ENCODE results near the gene RPL37A. TPM values are rescaled to one million over a fixed set of nuclear protein-coding genes. Genes with fewer than 3 reads are reported as not detected.

The RPL37A gene
- total and polyA plus RNA-seq, 9 of the 15 experiments (the other 6 are each of a cell fraction or from before 2014, with no cell fraction given) = 1,938 to 3,349 (median 2,436) TPM

DNA sequence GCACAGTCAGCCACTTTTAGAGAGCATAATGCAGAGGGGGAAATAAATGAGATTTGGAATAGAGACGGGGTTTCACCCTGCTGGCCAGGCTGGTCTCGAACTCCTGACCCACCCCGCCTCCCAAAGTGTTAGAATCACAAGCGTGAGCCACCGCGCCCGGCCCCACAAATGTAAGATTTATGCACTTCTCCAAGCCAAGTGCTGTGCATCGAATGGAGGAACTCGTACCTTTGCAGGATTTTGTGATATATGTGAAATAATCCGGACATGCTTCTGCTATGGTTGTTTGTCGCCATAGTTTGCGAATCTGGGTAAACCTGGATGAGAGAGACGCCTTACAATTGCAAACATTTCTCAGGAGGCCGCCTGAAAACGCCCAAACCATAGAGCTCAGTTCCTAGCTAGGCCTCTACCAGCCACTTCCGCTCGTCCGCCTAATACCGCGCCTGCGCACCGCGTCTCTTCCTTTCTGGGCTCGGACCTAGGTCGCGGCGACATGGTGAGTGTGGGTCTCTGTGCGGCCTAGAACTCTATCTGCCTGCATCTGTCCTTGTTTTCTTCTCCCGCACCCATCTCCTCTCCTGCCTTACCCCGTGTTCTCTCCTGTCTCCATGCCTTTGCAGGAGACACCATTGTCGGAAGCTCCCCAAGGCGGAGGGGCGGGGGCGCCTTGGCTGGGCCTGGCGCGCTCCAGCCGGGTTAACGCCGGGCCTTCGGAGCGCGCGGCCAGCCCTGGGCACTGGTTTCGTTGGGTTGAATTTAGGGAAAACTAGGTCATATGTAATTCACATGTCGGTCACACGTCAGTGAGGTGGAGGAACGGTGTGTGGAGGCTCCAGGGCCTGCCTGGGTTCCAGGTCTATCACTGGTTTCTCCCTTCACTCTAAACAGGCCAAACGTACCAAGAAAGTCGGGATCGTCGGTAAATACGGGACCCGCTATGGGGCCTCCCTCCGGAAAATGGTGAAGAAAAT is at the start of gene RPL37A (continued):
- TF ChIP-seq, protein P1, sequence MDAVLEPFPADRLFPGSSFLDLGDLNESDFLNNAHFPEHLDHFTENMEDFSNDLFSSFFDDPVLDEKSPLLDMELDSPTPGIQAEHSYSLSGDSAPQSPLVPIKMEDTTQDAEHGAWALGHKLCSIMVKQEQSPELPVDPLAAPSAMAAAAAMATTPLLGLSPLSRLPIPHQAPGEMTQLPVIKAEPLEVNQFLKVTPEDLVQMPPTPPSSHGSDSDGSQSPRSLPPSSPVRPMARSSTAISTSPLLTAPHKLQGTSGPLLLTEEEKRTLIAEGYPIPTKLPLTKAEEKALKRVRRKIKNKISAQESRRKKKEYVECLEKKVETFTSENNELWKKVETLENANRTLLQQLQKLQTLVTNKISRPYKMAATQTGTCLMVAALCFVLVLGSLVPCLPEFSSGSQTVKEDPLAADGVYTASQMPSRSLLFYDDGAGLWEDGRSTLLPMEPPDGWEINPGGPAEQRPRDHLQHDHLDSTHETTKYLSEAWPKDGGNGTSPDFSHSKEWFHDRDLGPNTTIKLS (IDR thresholded peaks at IDR 0.05; ENCODE audit: borderline replicate concordance, low read depth) = peak; percentile 81; the same call in 1 of the 2 replicates
- no peak for TF ChIP-seq PPARD (CRISPR knock-in tag; IDR thresholded peaks at IDR 0.05)
- TF ChIP-seq GTF2E2 (tag; IDR thresholded peaks at IDR 0.05) = peak; percentile 91
- peak; percentile 35 for TF ChIP-seq PCBP1 (IDR thresholded peaks at IDR 0.05; ENCODE audit: low read depth, low read length, poor library complexity, severe bottlenecking)
- TF ChIP-seq RFX5 (IDR thresholded peaks at IDR 0.05; ENCODE audit: low read depth, low read length) = no peak
- TF ChIP-seq, protein P2, sequence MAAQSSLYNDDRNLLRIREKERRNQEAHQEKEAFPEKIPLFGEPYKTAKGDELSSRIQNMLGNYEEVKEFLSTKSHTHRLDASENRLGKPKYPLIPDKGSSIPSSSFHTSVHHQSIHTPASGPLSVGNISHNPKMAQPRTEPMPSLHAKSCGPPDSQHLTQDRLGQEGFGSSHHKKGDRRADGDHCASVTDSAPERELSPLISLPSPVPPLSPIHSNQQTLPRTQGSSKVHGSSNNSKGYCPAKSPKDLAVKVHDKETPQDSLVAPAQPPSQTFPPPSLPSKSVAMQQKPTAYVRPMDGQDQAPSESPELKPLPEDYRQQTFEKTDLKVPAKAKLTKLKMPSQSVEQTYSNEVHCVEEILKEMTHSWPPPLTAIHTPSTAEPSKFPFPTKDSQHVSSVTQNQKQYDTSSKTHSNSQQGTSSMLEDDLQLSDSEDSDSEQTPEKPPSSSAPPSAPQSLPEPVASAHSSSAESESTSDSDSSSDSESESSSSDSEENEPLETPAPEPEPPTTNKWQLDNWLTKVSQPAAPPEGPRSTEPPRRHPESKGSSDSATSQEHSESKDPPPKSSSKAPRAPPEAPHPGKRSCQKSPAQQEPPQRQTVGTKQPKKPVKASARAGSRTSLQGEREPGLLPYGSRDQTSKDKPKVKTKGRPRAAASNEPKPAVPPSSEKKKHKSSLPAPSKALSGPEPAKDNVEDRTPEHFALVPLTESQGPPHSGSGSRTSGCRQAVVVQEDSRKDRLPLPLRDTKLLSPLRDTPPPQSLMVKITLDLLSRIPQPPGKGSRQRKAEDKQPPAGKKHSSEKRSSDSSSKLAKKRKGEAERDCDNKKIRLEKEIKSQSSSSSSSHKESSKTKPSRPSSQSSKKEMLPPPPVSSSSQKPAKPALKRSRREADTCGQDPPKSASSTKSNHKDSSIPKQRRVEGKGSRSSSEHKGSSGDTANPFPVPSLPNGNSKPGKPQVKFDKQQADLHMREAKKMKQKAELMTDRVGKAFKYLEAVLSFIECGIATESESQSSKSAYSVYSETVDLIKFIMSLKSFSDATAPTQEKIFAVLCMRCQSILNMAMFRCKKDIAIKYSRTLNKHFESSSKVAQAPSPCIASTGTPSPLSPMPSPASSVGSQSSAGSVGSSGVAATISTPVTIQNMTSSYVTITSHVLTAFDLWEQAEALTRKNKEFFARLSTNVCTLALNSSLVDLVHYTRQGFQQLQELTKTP (IDR thresholded peaks at IDR 0.05; ENCODE audit: low read depth in 1 of 2, partially characterized antibody in 2 of 2) = peak in 1 of 2 experiments; percentile 40
- TF ChIP-seq, protein P3, sequence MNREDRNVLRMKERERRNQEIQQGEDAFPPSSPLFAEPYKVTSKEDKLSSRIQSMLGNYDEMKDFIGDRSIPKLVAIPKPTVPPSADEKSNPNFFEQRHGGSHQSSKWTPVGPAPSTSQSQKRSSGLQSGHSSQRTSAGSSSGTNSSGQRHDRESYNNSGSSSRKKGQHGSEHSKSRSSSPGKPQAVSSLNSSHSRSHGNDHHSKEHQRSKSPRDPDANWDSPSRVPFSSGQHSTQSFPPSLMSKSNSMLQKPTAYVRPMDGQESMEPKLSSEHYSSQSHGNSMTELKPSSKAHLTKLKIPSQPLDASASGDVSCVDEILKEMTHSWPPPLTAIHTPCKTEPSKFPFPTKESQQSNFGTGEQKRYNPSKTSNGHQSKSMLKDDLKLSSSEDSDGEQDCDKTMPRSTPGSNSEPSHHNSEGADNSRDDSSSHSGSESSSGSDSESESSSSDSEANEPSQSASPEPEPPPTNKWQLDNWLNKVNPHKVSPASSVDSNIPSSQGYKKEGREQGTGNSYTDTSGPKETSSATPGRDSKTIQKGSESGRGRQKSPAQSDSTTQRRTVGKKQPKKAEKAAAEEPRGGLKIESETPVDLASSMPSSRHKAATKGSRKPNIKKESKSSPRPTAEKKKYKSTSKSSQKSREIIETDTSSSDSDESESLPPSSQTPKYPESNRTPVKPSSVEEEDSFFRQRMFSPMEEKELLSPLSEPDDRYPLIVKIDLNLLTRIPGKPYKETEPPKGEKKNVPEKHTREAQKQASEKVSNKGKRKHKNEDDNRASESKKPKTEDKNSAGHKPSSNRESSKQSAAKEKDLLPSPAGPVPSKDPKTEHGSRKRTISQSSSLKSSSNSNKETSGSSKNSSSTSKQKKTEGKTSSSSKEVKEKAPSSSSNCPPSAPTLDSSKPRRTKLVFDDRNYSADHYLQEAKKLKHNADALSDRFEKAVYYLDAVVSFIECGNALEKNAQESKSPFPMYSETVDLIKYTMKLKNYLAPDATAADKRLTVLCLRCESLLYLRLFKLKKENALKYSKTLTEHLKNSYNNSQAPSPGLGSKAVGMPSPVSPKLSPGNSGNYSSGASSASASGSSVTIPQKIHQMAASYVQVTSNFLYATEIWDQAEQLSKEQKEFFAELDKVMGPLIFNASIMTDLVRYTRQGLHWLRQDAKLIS (CRISPR knock-in tag; IDR thresholded peaks at IDR 0.05) = no peak; the same call in 1 of the 2 replicates
- 0 out of 4 replicates have a peak, but pooled peaks have one; percentile 25 to 47 for TF ChIP-seq NONO (IDR thresholded peaks at IDR 0.05; ENCODE audit: low read depth in 2 of 2, low read length in 1 of 2)
- TF ChIP-seq, protein P4, sequence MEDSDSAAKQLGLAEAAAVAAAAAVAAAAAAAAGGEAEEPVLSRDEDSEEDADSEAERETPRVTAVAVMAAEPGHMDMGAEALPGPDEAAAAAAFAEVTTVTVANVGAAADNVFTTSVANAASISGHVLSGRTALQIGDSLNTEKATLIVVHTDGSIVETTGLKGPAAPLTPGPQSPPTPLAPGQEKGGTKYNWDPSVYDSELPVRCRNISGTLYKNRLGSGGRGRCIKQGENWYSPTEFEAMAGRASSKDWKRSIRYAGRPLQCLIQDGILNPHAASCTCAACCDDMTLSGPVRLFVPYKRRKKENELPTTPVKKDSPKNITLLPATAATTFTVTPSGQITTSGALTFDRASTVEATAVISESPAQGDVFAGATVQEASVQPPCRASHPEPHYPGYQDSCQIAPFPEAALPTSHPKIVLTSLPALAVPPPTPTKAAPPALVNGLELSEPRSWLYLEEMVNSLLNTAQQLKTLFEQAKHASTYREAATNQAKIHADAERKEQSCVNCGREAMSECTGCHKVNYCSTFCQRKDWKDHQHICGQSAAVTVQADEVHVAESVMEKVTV (CRISPR knock-in tag; IDR thresholded peaks at IDR 0.05) = no peak
- TF ChIP-seq CBFA2T3 (IDR thresholded peaks at IDR 0.05) = no peak
- TF ChIP-seq MEF2D (tag; conservative IDR thresholded peaks at IDR 0.05; ENCODE audit: low read depth) = no peak
- no peak for TF ChIP-seq ARNT (IDR thresholded peaks at IDR 0.05)
- peak; percentile 92 to 94 for TF ChIP-seq NRF1 (conservative IDR thresholded peaks at IDR 0.05 in 1 of 2, IDR thresholded peaks at IDR 0.05 in 1 of 2)
